GM23248 (cell line): ENCODE data around the gene IGF2BP2. TPM values are rescaled to one million over a fixed set of nuclear protein-coding genes. Genes with fewer than 3 reads are reported as not detected.

Experiments
- DNase-seq: peaks from one replicate; pipeline ENCODE4 v3.0.0-alpha.2; 2015
- H2AFZ ChIP-seq: fragments of 200-600 bp; sonication (generic); 2 replicates; pipeline ENCODE4 v1.6.1; 2016; ENCODE audit warnings: antibody characterized with exemption
- H3F3A ChIP-seq: fragments of 200-600 bp; sonication (generic); 2 replicates; pipeline ENCODE4 v1.6.1; 2016; ENCODE audit warnings: mild to moderate bottlenecking, antibody characterized with exemption, mixed run types; ENCODE audit not compliant: insufficient read depth
- H3K27ac ChIP-seq: fragments of 200-600 bp; sonication (generic); 2 replicates; pipeline ENCODE4 v1.5.1; 2016; ENCODE audit warnings: mild to moderate bottlenecking
- H3K27me3 ChIP-seq: fragments of 200-600 bp; sonication (generic); replicated peaks from 2 replicates; pipeline ENCODE4 v1.6.1; 2016; ENCODE audit warnings: mild to moderate bottlenecking; ENCODE audit not compliant: insufficient read depth
- H3K36me3 ChIP-seq: fragments of 200-600 bp; sonication (generic); 2 replicates; pipeline ENCODE4 v1.6.1; 2016; ENCODE audit warnings: low read depth, mild to moderate bottlenecking
- H3K4me1 ChIP-seq: fragments of 200-600 bp; sonication (generic); 2 replicates; pipeline ENCODE4 v1.6.1; 2016; ENCODE audit warnings: mild to moderate bottlenecking; ENCODE audit not compliant: insufficient read depth
- H3K4me2 ChIP-seq: fragments of 200-600 bp; sonication (generic); one replicate; pipeline ENCODE4 v1.6.1; 2016; ENCODE audit warnings: mild to moderate bottlenecking; ENCODE audit not compliant: unreplicated experiment
- H3K4me3 ChIP-seq: fragments of 200-600 bp; sonication (generic); 2 replicates; pipeline ENCODE4 v1.5.1; 2016; ENCODE audit warnings: mild to moderate bottlenecking
- H3K79me2 ChIP-seq: fragments of 200-600 bp; sonication (generic); 2 replicates; pipeline ENCODE4 v1.6.1; 2016; ENCODE audit warnings: mild to moderate bottlenecking; ENCODE audit not compliant: insufficient read depth
- H3K9ac ChIP-seq: fragments of 200-600 bp; sonication (generic); 2 replicates; pipeline ENCODE4 v1.6.1; 2016; ENCODE audit warnings: mild to moderate bottlenecking
- H3K9me2 ChIP-seq: fragments of 200-600 bp; sonication (generic); 2 replicates; pipeline ENCODE4 v1.6.1; 2016; ENCODE audit warnings: mixed run types, mild to moderate bottlenecking, moderate library complexity; ENCODE audit not compliant: insufficient read depth
- H3K9me3 ChIP-seq: fragments of 200-600 bp; sonication (generic); one replicate; pipeline ENCODE4 v1.6.1; 2017; ENCODE audit warnings: low read depth
- H4K20me1 ChIP-seq: fragments of 200-600 bp; sonication (generic); 2 replicates; pipeline ENCODE4 v1.6.0; 2016; ENCODE audit not compliant: insufficient read depth
- EZH2 ChIP-seq: fragments of 200-600 bp; sonication (generic); IDR thresholded peaks from 2 replicates; pipeline ENCODE4 v1.6.1; 2018; ENCODE audit warnings: antibody characterized with exemption, mild to moderate bottlenecking; ENCODE audit not compliant: insufficient read depth, poor library complexity, severe bottlenecking
- EZH2phosphoT487 ChIP-seq: fragments of 200-600 bp; sonication (generic); IDR thresholded peaks from 2 replicates; pipeline ENCODE4 v1.6.1; 2018; ENCODE audit warnings: antibody characterized with exemption, moderate library complexity, mild to moderate bottlenecking, low read depth; ENCODE audit not compliant: insufficient read depth
- WGBS, 2 experiments: methylation state at CpG; one replicate each; pipeline ENCODE4 v1.1.6; 2015 to 2017; ENCODE audit warnings: low lambda C conversion rate in 2 of 2, low coverage in 1 of 2; ENCODE audit errors: missing lambda C conversion rate in 2 of 2; 5-methylcytosine and 5-hydroxymethylcytosine counted together
- in situ Hi-C: fragments of 300-500 bp; cut with MboI; formaldehyde crosslinking; loops from 2 replicates; pipeline ENCODE4 v1.15.0; 2020
- polyA plus RNA-seq: library from polyadenylated mRNA; unstranded; fragments of >200 nt; fragmentation: Nextera tagmentation; extraction: Ambion mirVana; gene quantifications from 2 replicates; pipeline ENCODE4 v1.2.1, GENCODE V29; 2016
- total RNA-seq: library from RNA; depleted of rRNA; stranded (reverse); fragments of >200 nt; shearing (Covaris generic); gene quantifications from 2 replicates; pipeline ENCODE4 v1.2.3, GENCODE V29; 2014

Gene IGF2BP2
- total and polyA plus RNA-seq, 2 experiments from 2014 or later = 60.6 to 62.5 TPM

- no peaks in the 10 kb centered on the region for H3K9me3 ChIP-seq
- no peaks in the 10 kb centered on the region for H3K9me2 ChIP-seq
- no peak overlapping the region for H3K4me2 ChIP-seq
- H3K9ac ChIP-seq = no peak overlapping the region
- H3K4me3 ChIP-seq = no peak overlapping the region
- peaks cover 13% of the 10 kb centered on the region for H3K4me1 ChIP-seq
- no peaks in the 10 kb centered on the region for H3K27me3 ChIP-seq
- H3K79me2 ChIP-seq = no peaks in the 10 kb centered on the region
- TF ChIP-seq EZH2phosphoT487 = no peak
- no peak for TF ChIP-seq EZH2
- no peaks in the 10 kb centered on the region for H4K20me1 ChIP-seq
- WGBS, 2 experiments = 51 to 67% methylated on average over 1 of the region's 1 CpG
- peaks cover 23% of the 10 kb centered on the region for H3F3A ChIP-seq
- H3K36me3 ChIP-seq = peaks cover 37% of the 10 kb centered on the region
- no peak for DNase-seq
- in situ Hi-C loops = no loop called here
- H2AFZ ChIP-seq = no peak overlapping the region
- no peak overlapping the region for H3K27ac ChIP-seq
These were observed 199.1 kb downstream of the IGF2BP2 start for GRCh38 chr3:185625784-185626183.

DNA sequence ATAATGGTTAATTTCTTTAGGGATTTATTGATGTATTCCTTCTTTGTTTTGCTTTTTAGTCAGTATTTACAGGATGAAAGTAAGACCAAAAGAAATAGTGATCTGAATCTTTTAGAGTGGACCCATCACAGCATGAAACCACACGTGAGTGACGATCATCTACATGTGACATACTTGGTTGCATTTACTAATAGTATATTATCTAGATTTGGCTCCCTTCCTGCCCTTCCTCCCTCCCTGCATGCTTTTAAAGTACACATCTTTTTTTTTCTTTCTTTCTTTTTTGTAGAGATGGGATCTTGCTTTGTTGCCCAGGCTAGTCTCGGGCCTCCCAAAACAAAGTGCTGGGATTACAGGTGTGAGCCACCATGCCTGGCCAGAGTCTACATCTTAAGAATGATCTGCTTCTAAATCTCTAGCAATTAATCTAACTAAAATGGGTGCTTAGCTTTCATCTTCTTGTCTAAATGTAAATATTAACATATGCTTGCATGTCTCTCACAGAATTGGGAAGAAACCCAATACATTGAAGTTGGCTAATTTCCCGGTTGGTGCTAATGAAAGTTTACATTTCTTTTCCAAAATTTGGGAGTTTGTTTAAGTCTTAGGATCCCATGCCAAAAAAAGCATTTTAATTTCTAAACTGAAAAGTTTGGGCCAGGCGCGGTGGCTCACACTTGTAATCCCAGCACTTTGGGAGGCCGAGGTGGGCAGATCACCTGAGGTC is 200.7 kb downstream of the IGF2BP2 start:
- H2AFZ ChIP-seq = no peak overlapping the region
- no peak overlapping the region for H3K9ac ChIP-seq
- no peaks in the 10 kb centered on the region for H3K79me2 ChIP-seq
- H3K4me2 ChIP-seq = no peak overlapping the region
- peaks cover 40% of the 10 kb centered on the region for H3K36me3 ChIP-seq
- no peak overlapping the region for H3K4me3 ChIP-seq
- no peak overlapping the region for H3K27ac ChIP-seq
- no peak for DNase-seq
- 90 to 93% methylated on average over 7 of the region's 7 CpGs for WGBS, 2 experiments
- 0 out of 2 replicates have a peak, but pooled peaks cover 6% of the 10 kb centered on the region for H3F3A ChIP-seq
- H3K9me3 ChIP-seq = no peaks in the 10 kb centered on the region
- in situ Hi-C loops = no loop called here
- no peak for TF ChIP-seq EZH2
- no peak for TF ChIP-seq EZH2phosphoT487
- no peaks in the 10 kb centered on the region for H4K20me1 ChIP-seq
- no peaks in the 10 kb centered on the region for H3K4me1 ChIP-seq
- H3K27me3 ChIP-seq = no peaks in the 10 kb centered on the region
- no peaks in the 10 kb centered on the region for H3K9me2 ChIP-seq

DNA sequence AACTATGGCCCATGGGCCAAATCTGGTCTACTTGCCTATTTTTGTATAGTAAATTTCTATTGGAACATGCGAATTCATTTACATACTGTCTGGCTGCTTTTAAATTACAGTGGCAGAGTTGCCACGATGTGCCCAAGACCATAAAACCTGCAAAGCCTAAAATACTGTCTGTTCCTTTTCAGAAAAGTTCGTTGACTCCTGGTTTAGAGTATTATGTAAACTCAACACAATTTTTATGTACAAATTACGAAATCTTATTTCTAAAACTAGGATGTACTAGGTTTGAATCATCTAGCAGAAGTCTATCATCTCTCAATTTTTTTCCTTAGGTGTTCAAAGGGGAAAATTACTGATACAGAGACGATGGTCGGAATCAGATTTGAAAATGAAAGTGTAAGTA is 211.8 kb downstream of the IGF2BP2 start:
- no peak overlapping the region for H3K4me3 ChIP-seq
- H3K27me3 ChIP-seq = no peaks in the 10 kb centered on the region
- no peak overlapping the region for H3K4me2 ChIP-seq
- peaks cover 66% of the 10 kb centered on the region for H3K36me3 ChIP-seq
- in situ Hi-C loops = no loop called here
- no peak for DNase-seq
- no peak overlapping the region for H3K9ac ChIP-seq
- H3K4me1 ChIP-seq = no peaks in the 10 kb centered on the region
- no peaks in the 10 kb centered on the region for H4K20me1 ChIP-seq
- no peak overlapping the region for H3K27ac ChIP-seq
- no peak for TF ChIP-seq EZH2phosphoT487
- no peak for TF ChIP-seq EZH2
- H3F3A ChIP-seq = no peaks in the 10 kb centered on the region
- H2AFZ ChIP-seq = no peak overlapping the region
- WGBS, 2 experiments = 77 to 83% methylated on average over 6 of the region's 6 CpGs
- H3K9me3 ChIP-seq = no peaks in the 10 kb centered on the region
- H3K9me2 ChIP-seq = no peaks in the 10 kb centered on the region
- H3K79me2 ChIP-seq = no peaks in the 10 kb centered on the region

- 70 to 72% methylated on average over 4 of the region's 4 CpGs for WGBS, 2 experiments
- peaks cover 57% of the 10 kb centered on the region for H3K36me3 ChIP-seq
- no peaks in the 10 kb centered on the region for H3K27me3 ChIP-seq
These were observed 218.6 kb downstream of the IGF2BP2 start for GRCh38 chr3:185606196-185606595.

GRCh38 chr3:185605566-185605965 is 219.3 kb downstream of the IGF2BP2 start:
- H3K4me2 ChIP-seq = no peak overlapping the region
- H3K9ac ChIP-seq = no peak overlapping the region
- peaks cover 53% of the 10 kb centered on the region for H3K36me3 ChIP-seq

More at GRCh38 chr3:185606196-185606595, 218.6 kb downstream of the IGF2BP2 start:
- H3F3A ChIP-seq = no peaks in the 10 kb centered on the region
- H3K27ac ChIP-seq = no peak overlapping the region
- H4K20me1 ChIP-seq = no peaks in the 10 kb centered on the region
- H2AFZ ChIP-seq = no peak overlapping the region
- TF ChIP-seq EZH2 (no peak), EZH2phosphoT487 (no peak)
- H3K4me1 ChIP-seq = no peaks in the 10 kb centered on the region
- no peaks in the 10 kb centered on the region for H3K79me2 ChIP-seq
- no peaks in the 10 kb centered on the region for H3K9me3 ChIP-seq
- H3K4me2 ChIP-seq = no peak overlapping the region
- H3K9ac ChIP-seq = no peak overlapping the region
- H3K9me2 ChIP-seq = no peaks in the 10 kb centered on the region
- H3K4me3 ChIP-seq = no peak overlapping the region
- DNase-seq = no peak
- in situ Hi-C loops = no loop called here

More at GRCh38 chr3:185605566-185605965, 219.3 kb downstream of the IGF2BP2 start:
- Histone ChIP-seq H3F3A (no peaks in the 10 kb centered on the region), H3K4me3 (no peak overlapping the region), H3K27ac (no peak overlapping the region), H3K4me1 (no peaks in the 10 kb centered on the region), H3K9me2 (no peaks in the 10 kb centered on the region), H3K9me3 (no peaks in the 10 kb centered on the region), H4K20me1 (no peaks in the 10 kb centered on the region), H3K79me2 (no peaks in the 10 kb centered on the region), H2AFZ (no peak overlapping the region), H3K27me3 (no peaks in the 10 kb centered on the region)
- no peak for DNase-seq
- TF ChIP-seq EZH2 (no peak), EZH2phosphoT487 (no peak)
- in situ Hi-C loops = no loop called here
